ENCODE measurements around the gene TEX2. TPM values are rescaled to one million over a fixed set of nuclear protein-coding genes. Genes with fewer than 3 reads are reported as not detected.

TEX2 gene
- total RNA-seq, 2 experiments from 2014 or later: 14.8 to 17.6 TPM

- Mint-ChIP-seq H3K4me1 (no peaks in the 10 kb centered on the region), H3K27me3 (no peaks in the 10 kb centered on the region), H3K4me3 (no peak overlapping the region), H3K9me3 (ENCODE audit: low read depth) (no peaks in the 10 kb centered on the region), H3K36me3 (no peaks in the 10 kb centered on the region), H3K27ac (no peak overlapping the region)
- DNase-seq (no peak), ATAC-seq (no peak)
- CTCF ChIA-PET: interaction anchor here (0.8 to 1.1 kb wide), 2 partner anchors 132 to 293 kb away, joined by 3 to 4 read pairs; no protein-coding TSS in a partner anchor
These were observed 104.0 kb downstream of the TEX2 start for GRCh38 chr17:64158831-64159590.

GRCh38 chr17:64158406-64158805 lies 104.7 kb downstream of the TEX2 start:
- no peak for DNase-seq
- CTCF ChIA-PET: no interaction called here
- H3K4me3 Mint-ChIP-seq: no peak overlapping the region
- ATAC-seq: no peak
- no peaks in the 10 kb centered on the region for H3K4me1 Mint-ChIP-seq
- H3K27me3 Mint-ChIP-seq: no peaks in the 10 kb centered on the region
- no peaks in the 10 kb centered on the region for H3K36me3 Mint-ChIP-seq
- H3K27ac Mint-ChIP-seq: no peak overlapping the region
- H3K9me3 Mint-ChIP-seq (ENCODE audit: low read depth): no peaks in the 10 kb centered on the region

GRCh38 chr17:64157669-64158180 lies 105.3 kb downstream of the TEX2 start:
- no peak overlapping the region for H3K4me3 Mint-ChIP-seq
- CTCF ChIA-PET: no interaction called here
- no peaks in the 10 kb centered on the region for H3K36me3 Mint-ChIP-seq
- no peak overlapping the region for H3K27ac Mint-ChIP-seq
- H3K27me3 Mint-ChIP-seq: no peaks in the 10 kb centered on the region
- H3K9me3 Mint-ChIP-seq (ENCODE audit: low read depth): no peaks in the 10 kb centered on the region
- DNase-seq: no peak
- ATAC-seq: no peak
- H3K4me1 Mint-ChIP-seq: no peaks in the 10 kb centered on the region

- Mint-ChIP-seq H3K4me1 (no peaks in the 10 kb centered on the region), H3K9me3 (ENCODE audit: low read depth) (no peaks in the 10 kb centered on the region), H3K36me3 (no peaks in the 10 kb centered on the region), H3K4me3 (no peak overlapping the region), H3K27ac (no peak overlapping the region), H3K27me3 (no peaks in the 10 kb centered on the region)
- DNase-seq: peak; percentile 7
- CTCF ChIA-PET: no interaction called here
- no peak for ATAC-seq
These were observed 106.4 kb downstream of the TEX2 start for GRCh38 chr17:64156670-64157069.

GRCh38 chr17:64155751-64156544 lies 107.1 kb downstream of the TEX2 start:
- H3K9me3 Mint-ChIP-seq (ENCODE audit: low read depth): no peaks in the 10 kb centered on the region
- CTCF ChIA-PET: no interaction called here
- ATAC-seq (no peak), DNase-seq (peak; percentile 37)
- no peaks in the 10 kb centered on the region for H3K27me3 Mint-ChIP-seq
- no peak overlapping the region for H3K4me3 Mint-ChIP-seq
- no peak overlapping the region for H3K27ac Mint-ChIP-seq
- no peaks in the 10 kb centered on the region for H3K4me1 Mint-ChIP-seq
- peaks cover 2% of the 10 kb centered on the region for H3K36me3 Mint-ChIP-seq

GRCh38 chr17:64155129-64155528 lies 107.9 kb downstream of the TEX2 start:
- no peak for ATAC-seq
- peaks cover 2% of the 10 kb centered on the region for H3K36me3 Mint-ChIP-seq
- CTCF ChIA-PET: interaction anchor here (1.2 kb wide), 1 partner anchor 136 kb away, joined by 3 read pairs; no protein-coding TSS in a partner anchor

GRCh38 chr17:64154717-64155116 lies 108.3 kb downstream of the TEX2 start:
- DNase-seq: no peak
- Mint-ChIP-seq H3K27ac (no peak overlapping the region), H3K9me3 (ENCODE audit: low read depth) (no peaks in the 10 kb centered on the region), H3K4me3 (no peak overlapping the region), H3K4me1 (no peaks in the 10 kb centered on the region), H3K27me3 (no peaks in the 10 kb centered on the region), H3K36me3 (peaks cover 2% of the 10 kb centered on the region)
- ATAC-seq: no peak
- CTCF ChIA-PET: interaction anchor here (1.2 kb wide), 1 partner anchor 136 kb away, joined by 3 read pairs; no protein-coding TSS in a partner anchor

More at GRCh38 chr17:64155129-64155528, 107.9 kb downstream of the TEX2 start:
- H3K4me3 Mint-ChIP-seq: no peak overlapping the region
- H3K4me1 Mint-ChIP-seq: no peaks in the 10 kb centered on the region
- H3K9me3 Mint-ChIP-seq (ENCODE audit: low read depth): no peaks in the 10 kb centered on the region
- H3K27me3 Mint-ChIP-seq: no peaks in the 10 kb centered on the region
- no peak for DNase-seq
- H3K27ac Mint-ChIP-seq: no peak overlapping the region

- no peak overlapping the region for H3K4me3 Mint-ChIP-seq
- DNase-seq (no peak), ATAC-seq (no peak)
- no peaks in the 10 kb centered on the region for H3K27me3 Mint-ChIP-seq
- peaks cover 2% of the 10 kb centered on the region for H3K36me3 Mint-ChIP-seq
- no peaks in the 10 kb centered on the region for H3K9me3 Mint-ChIP-seq (ENCODE audit: low read depth)
- CTCF ChIA-PET: interaction anchor here (1.0 to 1.2 kb wide), 3 partner anchors 20 to 137 kb away, joined by 3 to 4 read pairs (median 3); no protein-coding TSS in a partner anchor
- no peak overlapping the region for H3K27ac Mint-ChIP-seq
- no peaks in the 10 kb centered on the region for H3K4me1 Mint-ChIP-seq
These were observed 108.8 kb downstream of the TEX2 start for GRCh38 chr17:64154313-64154695.

- peaks cover 3% of the 10 kb centered on the region for H3K36me3 Mint-ChIP-seq
- H3K27me3 Mint-ChIP-seq: no peaks in the 10 kb centered on the region
- no peak overlapping the region for H3K27ac Mint-ChIP-seq
- H3K4me3 Mint-ChIP-seq: no peak overlapping the region
- CTCF ChIA-PET: interaction anchor here (0.6 to 1.2 kb wide), 4 partner anchors 20 to 1455 kb away, joined by 3 to 4 read pairs (median 3); no protein-coding TSS in a partner anchor
- ATAC-seq (no peak), DNase-seq (peak; percentile 18)
- H3K9me3 Mint-ChIP-seq (ENCODE audit: low read depth): no peaks in the 10 kb centered on the region
- no peaks in the 10 kb centered on the region for H3K4me1 Mint-ChIP-seq
These were observed 109.3 kb downstream of the TEX2 start for GRCh38 chr17:64153565-64154312.

- no peak for ATAC-seq
- Mint-ChIP-seq H3K9me3 (ENCODE audit: low read depth) (no peaks in the 10 kb centered on the region), H3K4me3 (no peak overlapping the region), H3K27ac (no peak overlapping the region), H3K4me1 (peaks cover 8% of the 10 kb centered on the region), H3K36me3 (peaks cover 15% of the 10 kb centered on the region), H3K27me3 (no peaks in the 10 kb centered on the region)
- CTCF ChIA-PET: interaction anchor here (0.6 kb wide), 2 partner anchors 158 to 685 kb away, joined by 3 read pairs; no protein-coding TSS in a partner anchor
- no peak for DNase-seq
These were observed 110.5 kb downstream of the TEX2 start for GRCh38 chr17:64152428-64153125.

GRCh38 chr17:64151016-64151368 lies 112.1 kb downstream of the TEX2 start:
- Mint-ChIP-seq H3K4me3 (no peak overlapping the region), H3K36me3 (peaks cover 27% of the 10 kb centered on the region), H3K9me3 (ENCODE audit: low read depth) (no peaks in the 10 kb centered on the region), H3K27ac (no peak overlapping the region), H3K27me3 (no peaks in the 10 kb centered on the region), H3K4me1 (peaks cover 18% of the 10 kb centered on the region)
- CTCF ChIA-PET: no interaction called here
- ATAC-seq: no peak
- peak; percentile 33 for DNase-seq

GRCh38 chr17:64150237-64151015 lies 112.6 kb downstream of the TEX2 start:
- ATAC-seq (no peak), DNase-seq (peak; percentile 38)
- peaks cover 27% of the 10 kb centered on the region for H3K36me3 Mint-ChIP-seq
- H3K4me1 Mint-ChIP-seq: peaks cover 18% of the 10 kb centered on the region
- no peaks in the 10 kb centered on the region for H3K9me3 Mint-ChIP-seq (ENCODE audit: low read depth)
- no peaks in the 10 kb centered on the region for H3K27me3 Mint-ChIP-seq
- no peak overlapping the region for H3K4me3 Mint-ChIP-seq
- CTCF ChIA-PET: interaction anchor here (0.8 to 1.3 kb wide), 2 partner anchors 113 to 131 kb away, joined by 3 to 5 read pairs; partner anchors contain the start of gene TEX2
- peak overlapping the region; percentile 9 for H3K27ac Mint-ChIP-seq
